Spleen (tissue), 11 donors: ENCODE results near the gene ABCA4. TPM values are rescaled to one million over a fixed set of nuclear protein-coding genes. Genes with fewer than 3 reads are reported as not detected.

Source experiments
- DNase-seq: peaks from one replicate; pipeline ENCODE4 v3.0.0-alpha.2; 2020
- H3K27ac ChIP-seq, 8 donors: fragments of 200-600 bp; sonication (generic) in 7 of 8; 1 replicate in 4 of 8; 2 replicates in 4 of 8; pipeline versions ENCODE4 v1.5.0 to v1.8.0; 2016 to 2021; ENCODE audit warnings: inconsistent platforms in 4 of 8, mild to moderate bottlenecking in 4 of 8, moderate library complexity in 1 of 8
- H3K27me3 ChIP-seq, 7 donors: fragments of 200-600 bp; sonication (generic) in 6 of 7; replicated peaks in 1 of 7; 1 replicate in 4 of 7; 2 replicates in 3 of 7; pipeline versions ENCODE4 v1.5.0 to v1.8.0; 2016 to 2021; ENCODE audit warnings: inconsistent platforms in 3 of 7, mild to moderate bottlenecking in 1 of 7
- H3K36me3 ChIP-seq, 6 donors: fragments of 200-600 bp; sonication (generic) in 5 of 6; 1 replicate in 4 of 6; 2 replicates in 2 of 6; pipeline versions ENCODE4 v1.5.0 to v1.8.0; 2016 to 2021; ENCODE audit warnings: inconsistent platforms in 2 of 6
- H3K4me1 ChIP-seq, 6 donors: fragments of 200-600 bp; sonication (generic) in 5 of 6; 1 replicate in 3 of 6; 2 replicates in 3 of 6; pipeline versions ENCODE4 v1.5.0 to v1.8.0; 2016 to 2021; ENCODE audit warnings: inconsistent platforms in 3 of 6
- H3K4me3 ChIP-seq, 8 donors: fragments of 200-600 bp; sonication (generic) in 7 of 8; 1 replicate in 4 of 8; 2 replicates in 4 of 8; pipeline versions ENCODE4 v1.5.0 to v1.8.0; 2016 to 2021; ENCODE audit warnings: inconsistent platforms in 4 of 8, mild to moderate bottlenecking in 4 of 8, moderate library complexity in 2 of 8
- H3K9me3 ChIP-seq, 8 donors: fragments of 200-600 bp; sonication (generic) in 7 of 8; 1 replicate in 4 of 8; 2 replicates in 4 of 8; pipeline versions ENCODE4 v1.5.0 to v1.8.0; 2016 to 2021; ENCODE audit warnings: inconsistent platforms in 4 of 8
- CTCF ChIP-seq, 11 experiments: fragments of 200-600 bp in 7 of 11; fragments of 450-650 bp in 4 of 11; sonication (generic) in 4 of 11; IDR thresholded peaks in 8 of 11; conservative IDR thresholded peaks in 3 of 11; 1 replicate in 7 of 11; 2 replicates in 4 of 11; pipeline versions ENCODE4 v1.4.0 to v1.8.0; 2016 to 2021; ENCODE audit warnings: antibody characterized with exemption in 11 of 11, inconsistent platforms in 4 of 11, mild to moderate bottlenecking in 1 of 11
- POLR2A ChIP-seq, 3 donors: fragments of 450-650 bp; IDR thresholded peaks; one replicate each; pipeline ENCODE4 v1.5.1; 2017; ENCODE audit warnings: antibody characterized with exemption in 3 of 3, mild to moderate bottlenecking in 1 of 3
- POLR2AphosphoS5 ChIP-seq, 3 donors: sonication (generic); formaldehyde crosslinking; IDR thresholded peaks; one replicate each; pipeline ENCODE4 v1.5.1; 2017; ENCODE audit warnings: antibody characterized with exemption in 3 of 3
- WGBS, 5 donors: extraction: QIAGEN DNeasy Blood & Tissue Kit in 3 of 5; methylation state at CpG; one replicate each; pipeline versions ENCODE4 v1.1.5 to v1.1.7; 2013 to 2018; 5-methylcytosine and 5-hydroxymethylcytosine counted together
- intact Hi-C: fragments of 100-400 bp; cut with DNase I; formaldehyde crosslinking; loops from one replicate; pipeline ENCODE4 v1.15.0; 2023; ENCODE audit warnings: low total_unique reads
- polyA plus RNA-seq, 3 donors: library from polyadenylated mRNA; stranded (reverse); fragments of 200-250 nt; gene quantifications; one replicate each; pipeline ENCODE4 v1.2.1, GENCODE V29; 2013
- total RNA-seq, 7 donors: library from RNA; depleted of rRNA in 3 of 7; stranded (reverse); fragments of >200 nt in 3 of 7; fragmentation: NEBNext Ultra II Directional in 4 of 7; extraction: Animal tissue kit (Norgen Biotek cat#: 25700) in 4 of 7; gene quantifications; one replicate each; pipeline versions ENCODE4 v1.1.0 to v1.2.1, GENCODE V29; 2016 to 2021
- donor health status: healthy with polysubstance abuse.
- donor health status: DM: no; HTN: no; CAD: no; lungs with moderate emphysema.
- donor health status: DM: no; HTN: no; CAD: no.
- donor health status: Bipolar disorder and iron deficiency.
- donor health status: healthy.
- donor health status: DM: no; HTN: no; CAD: no.
- donor health status: DM: yes; HTN: yes; CAD: no.

ABCA4 gene
- total and polyA plus RNA-seq, 10 donors, result 0.04 to 0.64 (median 0.24) TPM

GRCh38 chr1:94011709-94012595, 109.0 kb downstream of the ABCA4 start:
- Histone ChIP-seq H3K27me3 (no peaks in the 10 kb centered on the region), H3K36me3 (no peaks in the 10 kb centered on the region), H3K27ac (no peak overlapping the region), H3K9me3 (no peaks in the 10 kb centered on the region), H3K4me3 (no peak overlapping the region), H3K4me1 (no peaks in the 10 kb centered on the region)
- DNase-seq, result no peak
- 83 to 93% (median 91%) methylated on average over 5 to 6 of the region's 6 CpGs for WGBS, 5 donors
- no peak for TF ChIP-seq POLR2AphosphoS5 (IDR thresholded peaks at IDR 0.05)
- TF ChIP-seq CTCF (IDR thresholded peaks at IDR 0.05 in 8 of 11, conservative IDR thresholded peaks at IDR 0.05 in 3 of 11), result no peak
- TF ChIP-seq POLR2A (IDR thresholded peaks at IDR 0.05), result no peak
- intact Hi-C loops, result no loop called here

DNA sequence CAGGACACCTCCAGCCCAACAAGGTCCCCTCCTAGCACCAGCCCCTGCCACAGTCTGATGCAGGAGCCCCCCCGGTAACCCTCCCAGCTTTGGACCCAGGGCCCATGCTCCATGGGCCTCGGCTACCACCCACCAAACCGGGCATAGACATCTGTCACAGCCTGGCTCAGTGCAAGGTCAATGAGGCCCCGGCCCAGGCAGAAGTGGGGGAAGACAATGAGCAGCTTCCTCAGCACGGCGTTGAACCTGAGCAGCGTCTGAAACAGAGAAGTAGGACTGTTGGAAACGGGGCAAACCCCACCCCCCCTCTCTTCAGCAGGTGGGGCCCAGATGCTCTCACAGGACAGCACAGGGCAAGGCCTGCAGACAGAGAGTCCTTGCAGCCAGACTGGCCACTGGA, 109.8 kb downstream of the ABCA4 start:
- no peaks in the 10 kb centered on the region for H3K36me3 ChIP-seq
- 49 to 80% (median 52%) methylated on average over 8 of the region's 8 CpGs for WGBS, 5 donors
- no peak overlapping the region for H3K27ac ChIP-seq
- no peaks in the 10 kb centered on the region for H3K27me3 ChIP-seq
- no peaks in the 10 kb centered on the region for H3K4me1 ChIP-seq
- H3K4me3 ChIP-seq, result no peak overlapping the region
- no peaks in the 10 kb centered on the region for H3K9me3 ChIP-seq
- TF ChIP-seq POLR2A (IDR thresholded peaks at IDR 0.05) (no peak), CTCF (IDR thresholded peaks at IDR 0.05 in 8 of 11, conservative IDR thresholded peaks at IDR 0.05 in 3 of 11) (no peak), POLR2AphosphoS5 (IDR thresholded peaks at IDR 0.05) (no peak)
- no peak for DNase-seq
- intact Hi-C loops, result no loop called here

DNA sequence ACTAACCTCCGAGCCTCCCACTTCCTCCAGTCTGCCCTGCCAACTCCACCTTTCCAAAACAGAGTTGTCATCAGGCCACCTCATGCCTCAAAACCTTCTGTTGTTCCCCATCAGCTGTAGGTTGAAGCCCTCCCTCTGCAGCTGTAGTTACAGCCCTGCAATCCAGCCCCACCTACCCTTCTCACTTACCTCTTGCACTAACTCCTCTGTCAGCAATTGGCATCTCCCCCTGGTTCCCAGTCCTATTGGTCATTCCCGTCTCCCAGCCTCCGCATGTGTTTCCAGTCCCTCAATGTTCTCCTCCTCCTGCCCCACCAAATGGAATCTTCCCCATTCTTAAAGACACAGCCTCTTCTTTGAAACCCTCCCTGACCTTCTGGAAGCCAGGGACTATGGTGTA, 111.6 kb downstream of the ABCA4 start:
- no peaks in the 10 kb centered on the region for H3K4me1 ChIP-seq
- WGBS, 5 donors, result 73 to 94% (median 84%) methylated on average over 3 of the region's 3 CpGs
- no peak overlapping the region for H3K27ac ChIP-seq
- DNase-seq, result no peak
- intact Hi-C loops, result no loop called here
- TF ChIP-seq POLR2AphosphoS5 (IDR thresholded peaks at IDR 0.05) (no peak), POLR2A (IDR thresholded peaks at IDR 0.05) (no peak)
- no peaks in the 10 kb centered on the region for H3K36me3 ChIP-seq
- H3K27me3 ChIP-seq, result no peaks in the 10 kb centered on the region
- no peak overlapping the region for H3K4me3 ChIP-seq
- no peaks in the 10 kb centered on the region for H3K9me3 ChIP-seq

DNA sequence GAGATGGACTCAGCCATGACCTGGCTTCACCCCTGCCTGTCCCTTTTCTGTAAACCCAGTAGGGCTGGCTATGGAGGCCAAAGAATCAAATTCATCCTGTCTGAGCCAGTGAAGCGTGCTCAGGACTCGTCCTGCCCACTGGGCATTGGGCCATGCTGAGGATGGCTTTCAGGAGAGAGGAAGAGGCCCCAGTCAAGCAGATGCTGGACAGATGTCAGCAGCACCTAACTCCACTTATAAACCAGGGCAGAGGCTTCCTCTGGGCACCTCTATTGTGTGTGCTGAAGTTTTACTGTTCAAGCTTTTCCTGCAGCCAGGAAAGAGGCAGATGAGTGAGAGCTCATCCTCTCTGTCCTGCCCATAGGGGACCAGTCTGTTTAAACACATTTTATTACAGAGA, 114.3 kb downstream of the ABCA4 start:
- Histone ChIP-seq H3K27ac (no peak overlapping the region), H3K4me3 (no peak overlapping the region), H3K4me1 (no peaks in the 10 kb centered on the region), H3K9me3 (no peaks in the 10 kb centered on the region), H3K27me3 (no peaks in the 10 kb centered on the region), H3K36me3 (no peaks in the 10 kb centered on the region)
- 53 to 100% (median 72%) methylated on average over 2 of the region's 2 CpGs for WGBS, 5 donors
- TF ChIP-seq POLR2A (IDR thresholded peaks at IDR 0.05), result no peak
- no peak for TF ChIP-seq POLR2AphosphoS5 (IDR thresholded peaks at IDR 0.05)
- no peak for TF ChIP-seq CTCF (IDR thresholded peaks at IDR 0.05 in 8 of 11, conservative IDR thresholded peaks at IDR 0.05 in 3 of 11)
- no peak for DNase-seq
- intact Hi-C loops, result no loop called here
